ENCODE results near the gene TCF12. TPM values are rescaled to one million over a fixed set of nuclear protein-coding genes. Genes with fewer than 3 reads are reported as not detected.

The TCF12 gene
- total RNA-seq, 1 donor from 2014 or later: 144 TPM

DNA sequence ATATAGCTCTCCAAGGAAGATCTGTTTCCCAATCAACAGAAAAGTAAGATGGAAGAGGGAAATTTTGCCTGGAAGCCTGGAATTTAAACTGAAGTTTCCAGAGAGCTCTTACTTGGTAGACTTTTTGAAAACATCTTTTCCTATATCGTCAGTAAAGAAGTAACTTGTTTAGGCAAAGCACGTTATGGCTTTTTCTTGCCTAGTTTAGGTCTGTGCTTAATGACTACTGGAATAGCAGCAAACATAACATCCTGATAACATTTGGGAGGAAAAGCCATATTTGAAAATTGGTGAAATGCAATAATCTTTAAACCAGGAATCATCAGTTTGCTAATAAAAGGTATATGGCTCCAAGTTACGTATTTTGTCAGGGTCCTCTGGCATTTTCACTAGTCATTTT lies 297.4 kb downstream of the TCF12 start:
- no peaks in the 10 kb centered on the region for H3K9me3 ChIP-seq
- DNase-seq (ENCODE audit: low spot score in 2 of 2): no peak
- no peaks in the 10 kb centered on the region for H3K36me3 ChIP-seq
- no peaks in the 10 kb centered on the region for H3K27me3 ChIP-seq
- peaks cover 0 to 11% of the 10 kb centered on the region in 2 donors for H3K4me1 ChIP-seq
- TF ChIP-seq, protein P1, sequence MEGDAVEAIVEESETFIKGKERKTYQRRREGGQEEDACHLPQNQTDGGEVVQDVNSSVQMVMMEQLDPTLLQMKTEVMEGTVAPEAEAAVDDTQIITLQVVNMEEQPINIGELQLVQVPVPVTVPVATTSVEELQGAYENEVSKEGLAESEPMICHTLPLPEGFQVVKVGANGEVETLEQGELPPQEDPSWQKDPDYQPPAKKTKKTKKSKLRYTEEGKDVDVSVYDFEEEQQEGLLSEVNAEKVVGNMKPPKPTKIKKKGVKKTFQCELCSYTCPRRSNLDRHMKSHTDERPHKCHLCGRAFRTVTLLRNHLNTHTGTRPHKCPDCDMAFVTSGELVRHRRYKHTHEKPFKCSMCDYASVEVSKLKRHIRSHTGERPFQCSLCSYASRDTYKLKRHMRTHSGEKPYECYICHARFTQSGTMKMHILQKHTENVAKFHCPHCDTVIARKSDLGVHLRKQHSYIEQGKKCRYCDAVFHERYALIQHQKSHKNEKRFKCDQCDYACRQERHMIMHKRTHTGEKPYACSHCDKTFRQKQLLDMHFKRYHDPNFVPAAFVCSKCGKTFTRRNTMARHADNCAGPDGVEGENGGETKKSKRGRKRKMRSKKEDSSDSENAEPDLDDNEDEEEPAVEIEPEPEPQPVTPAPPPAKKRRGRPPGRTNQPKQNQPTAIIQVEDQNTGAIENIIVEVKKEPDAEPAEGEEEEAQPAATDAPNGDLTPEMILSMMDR (IDR thresholded peaks at IDR 0.05): no peak
- intact Hi-C loops (cut with DNase I): no loop called here
- H3K27ac ChIP-seq: peak overlapping the region in 1 of 2 donors; percentile 46
- no peak overlapping the region for H3K4me3 ChIP-seq

DNA sequence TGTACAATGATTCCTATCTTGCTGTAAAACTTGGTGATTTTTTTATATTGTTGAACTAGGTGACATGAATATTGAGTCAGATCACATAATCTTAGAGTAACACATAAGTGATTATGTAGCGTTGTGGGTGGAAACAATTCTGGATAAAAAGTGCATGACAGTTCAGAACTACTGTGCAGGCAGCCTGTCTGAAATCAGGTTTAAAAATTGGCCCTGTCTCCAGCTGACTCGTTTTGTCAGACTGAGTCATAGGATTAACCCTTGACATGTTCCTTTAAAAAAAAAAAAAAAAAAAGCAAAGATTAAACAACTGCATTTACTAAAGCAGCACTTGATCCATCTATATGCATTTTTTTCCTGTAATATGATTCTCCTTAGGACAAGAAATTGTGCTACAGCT lies 297.8 kb downstream of the TCF12 start:
- no peaks in the 10 kb centered on the region for H3K9me3 ChIP-seq
- peaks cover 0 to 11% of the 10 kb centered on the region in 2 donors for H3K4me1 ChIP-seq
- H3K36me3 ChIP-seq: no peaks in the 10 kb centered on the region
- TF ChIP-seq, protein P1 (IDR thresholded peaks at IDR 0.05): no peak
- no peak for DNase-seq (ENCODE audit: low spot score in 2 of 2)
- no peaks in the 10 kb centered on the region for H3K27me3 ChIP-seq
- no peak overlapping the region for H3K4me3 ChIP-seq
- peak overlapping the region in 1 of 2 donors; percentile 46 for H3K27ac ChIP-seq
- intact Hi-C loops (cut with DNase I): no loop called here

DNA sequence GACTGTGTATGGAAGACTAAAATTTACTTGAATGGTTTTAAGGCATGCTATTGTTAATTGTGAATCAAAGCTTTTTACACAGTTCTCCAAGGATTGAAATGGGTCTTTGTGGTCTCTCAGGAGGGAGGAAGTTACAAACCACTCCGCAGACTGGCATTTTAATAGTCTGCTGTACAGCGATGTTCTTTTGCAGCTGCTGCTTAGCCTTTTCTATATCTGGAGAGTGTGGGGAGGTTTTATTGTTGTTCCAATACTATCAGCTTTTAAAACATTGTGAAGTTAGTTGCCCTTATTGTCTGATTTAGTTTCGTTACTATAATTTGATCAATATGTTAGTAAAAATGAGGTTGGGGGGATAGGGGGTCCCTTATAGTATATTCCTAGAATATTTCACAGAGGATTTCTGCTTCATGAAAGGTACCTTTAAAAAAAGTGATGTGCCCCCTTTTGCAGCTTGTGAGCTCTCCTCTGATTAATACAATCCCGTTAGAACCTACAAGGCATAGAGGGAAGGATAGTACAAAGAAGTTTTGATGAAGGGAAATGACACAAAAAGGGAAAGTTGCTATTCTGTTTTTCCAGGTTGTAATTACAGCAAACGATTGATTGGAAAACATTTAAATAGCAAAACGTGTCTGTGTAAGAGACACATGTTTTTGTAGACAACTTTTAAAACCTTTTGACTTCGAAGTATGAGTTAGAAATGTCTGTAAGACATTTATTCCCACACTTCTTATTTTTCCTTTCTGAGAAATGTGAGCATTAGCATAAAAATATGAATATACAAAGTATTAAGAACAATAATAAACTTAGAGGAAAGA lies 299.5 kb downstream of the TCF12 start:
- TF ChIP-seq, protein P1 (IDR thresholded peaks at IDR 0.05): no peak
- Histone ChIP-seq H3K4me3 (no peak overlapping the region), H3K36me3 (no peaks in the 10 kb centered on the region), H3K9me3 (no peaks in the 10 kb centered on the region), H3K27ac (no peak overlapping the region), H3K4me1 (peaks cover 0 to 11% of the 10 kb centered on the region in 2 donors), H3K27me3 (no peaks in the 10 kb centered on the region)
- intact Hi-C loops (cut with DNase I): no loop called here
- no peak for DNase-seq (ENCODE audit: low spot score in 2 of 2)

DNA sequence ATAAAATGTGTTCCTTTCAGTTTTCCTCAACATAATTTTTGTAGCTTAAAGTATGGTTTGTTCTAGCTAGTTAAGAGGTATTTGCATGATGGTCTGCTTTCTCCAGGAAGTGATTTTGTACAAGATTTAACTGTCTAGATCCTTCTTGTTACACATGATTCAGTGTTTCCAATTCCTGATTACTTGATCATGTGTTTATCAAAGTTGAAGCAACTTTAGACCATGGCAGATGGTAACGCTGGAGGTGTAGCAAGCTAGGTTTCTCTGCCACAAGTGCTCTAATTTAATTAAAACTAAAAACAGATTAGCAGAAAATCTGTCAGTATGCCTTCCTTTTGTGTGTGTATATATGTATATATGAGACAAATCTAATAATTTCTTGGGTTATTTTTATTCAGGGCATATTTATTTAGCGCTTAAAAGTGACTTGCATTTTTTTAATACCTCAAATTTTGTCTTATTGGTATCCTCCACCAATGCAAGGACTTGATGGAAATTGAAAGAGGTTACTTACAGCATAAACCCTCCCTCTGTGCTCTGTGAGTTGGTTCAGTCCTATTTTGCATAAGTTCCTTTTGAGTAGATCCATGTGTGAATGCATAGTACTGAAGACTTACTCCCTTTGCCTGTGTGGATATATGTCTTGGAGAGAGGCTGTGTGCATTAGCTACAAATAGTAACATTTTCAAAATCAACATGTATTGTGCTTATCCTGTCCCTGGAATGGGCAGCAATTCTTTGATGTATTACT lies 300.6 kb downstream of the TCF12 start:
- Histone ChIP-seq H3K4me1 (peaks cover 0 to 11% of the 10 kb centered on the region in 2 donors), H3K4me3 (no peak overlapping the region), H3K9me3 (no peaks in the 10 kb centered on the region), H3K27me3 (no peaks in the 10 kb centered on the region), H3K27ac (no peak overlapping the region), H3K36me3 (no peaks in the 10 kb centered on the region)
- TF ChIP-seq, protein P1 (IDR thresholded peaks at IDR 0.05): no peak
- intact Hi-C loops (cut with DNase I): no loop called here
- no peak for DNase-seq (ENCODE audit: low spot score in 2 of 2)

DNA sequence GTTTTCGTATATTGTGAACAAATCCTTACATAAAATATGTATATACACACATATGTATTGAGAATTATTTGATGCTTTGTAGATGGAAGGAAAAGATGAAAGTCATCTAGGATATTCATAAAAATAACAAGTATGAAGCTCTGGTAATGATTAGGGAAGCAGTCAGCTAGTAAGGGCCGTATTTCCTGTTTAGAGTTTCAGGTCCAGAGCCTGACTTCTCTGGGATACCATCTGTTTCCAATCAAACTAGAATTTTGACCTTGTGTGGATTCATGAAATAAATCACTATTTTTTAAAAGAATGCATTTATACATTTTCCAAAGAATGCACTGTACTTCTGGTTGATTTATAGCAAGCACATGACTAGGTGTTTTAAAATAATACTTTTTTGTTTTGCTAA lies 301.8 kb downstream of the TCF12 start:
- intact Hi-C loops (cut with DNase I): no loop called here
- H3K27me3 ChIP-seq: no peaks in the 10 kb centered on the region
- peaks cover 0 to 6% of the 10 kb centered on the region in 2 donors for H3K4me1 ChIP-seq
- no peak overlapping the region for H3K27ac ChIP-seq
- TF ChIP-seq, protein P1 (IDR thresholded peaks at IDR 0.05): no peak
- DNase-seq (ENCODE audit: low spot score in 2 of 2): no peak
- H3K36me3 ChIP-seq: no peaks in the 10 kb centered on the region
- H3K4me3 ChIP-seq: no peak overlapping the region
- H3K9me3 ChIP-seq: no peaks in the 10 kb centered on the region
